ENCODE results near the gene GVQW3. TPM values are rescaled to one million over a fixed set of nuclear protein-coding genes. Genes with fewer than 3 reads are reported as not detected.
"Not testable (repeated sequence)": the region's sequence is repeated elsewhere in the genome, so short reads cannot be mapped to it uniquely, and the experiment has no call there.

GVQW3 gene
- total and polyA plus RNA-seq, 5 donors from 2014 or later: 1.7 to 3.0 (median 2.6) TPM

GRCh38 chr11:76401484-76401883 is 20.4 kb downstream of the GVQW3 start:
- not testable (repeated sequence) for ATAC-seq (ENCODE audit: low read depth in 2 of 2); H3K4me3 Mint-ChIP-seq; DNase-seq

GRCh38 chr11:76406359-76406758 is 25.2 kb downstream of the GVQW3 start:
- Histone ChIP-seq H3K27me3 (ENCODE audit: control insufficient read depth, insufficient read depth, low read length) (no peaks in the 10 kb centered on the region), H3K27ac (ENCODE audit: insufficient read depth, low read length, poor library complexity, severe bottlenecking) (no peak overlapping the region), H3K4me1 (ENCODE audit: control insufficient read depth, insufficient read depth, low read length, poor library complexity, severe bottlenecking) (no peaks in the 10 kb centered on the region), H3K4me3 (ENCODE audit: low read depth, low read length) (no peak overlapping the region), H3K36me3 (ENCODE audit: control insufficient read depth, insufficient read depth, low read length) (no peaks in the 10 kb centered on the region), H3K9me3 (ENCODE audit: control insufficient read depth in 2 of 2, low read length in 2 of 2) (no peaks in the 10 kb centered on the region)
- Mint-ChIP-seq H3K9me3 (no peaks in the 10 kb centered on the region), H3K4me3 (no peak overlapping the region), H3K27me3 (no peaks in the 10 kb centered on the region), H3K27ac (no peak overlapping the region), H3K36me3 (no peaks in the 10 kb centered on the region), H3K4me1 (no peaks in the 10 kb centered on the region)
- ATAC-seq (ENCODE audit: low read depth in 2 of 2) (no peak), DNase-seq (no peak)

More at GRCh38 chr11:76401484-76401883, 20.4 kb downstream of the GVQW3 start:
- H3K9me3 ChIP-seq (ENCODE audit: control insufficient read depth in 2 of 2, low read length in 2 of 2); H3K4me3 ChIP-seq (ENCODE audit: low read depth, low read length); H3K36me3 Mint-ChIP-seq; H3K27me3 ChIP-seq (ENCODE audit: control insufficient read depth, insufficient read depth, low read length); H3K4me1 ChIP-seq (ENCODE audit: control insufficient read depth, insufficient read depth, low read length, poor library complexity, severe bottlenecking); H3K9me3 Mint-ChIP-seq; H3K4me1 Mint-ChIP-seq; H3K27me3 Mint-ChIP-seq; H3K27ac Mint-ChIP-seq; H3K36me3 ChIP-seq (ENCODE audit: control insufficient read depth, insufficient read depth, low read length); H3K27ac ChIP-seq (ENCODE audit: insufficient read depth, low read length, poor library complexity, severe bottlenecking): not testable (repeated sequence)

- H3K4me1 ChIP-seq (ENCODE audit: control insufficient read depth, insufficient read depth, low read length, poor library complexity, severe bottlenecking): no peaks in the 10 kb centered on the region
- Mint-ChIP-seq H3K27me3 (peaks cover 15% of the 10 kb centered on the region), H3K4me3 (no peak overlapping the region), H3K4me1 (no peaks in the 10 kb centered on the region), H3K36me3 (no peaks in the 10 kb centered on the region), H3K27ac (no peak overlapping the region), H3K9me3 (no peaks in the 10 kb centered on the region)
- no peaks in the 10 kb centered on the region for H3K36me3 ChIP-seq (ENCODE audit: control insufficient read depth, insufficient read depth, low read length)
- ATAC-seq (ENCODE audit: low read depth in 2 of 2) (no peak), DNase-seq (no peak)
- H3K27me3 ChIP-seq (ENCODE audit: control insufficient read depth, insufficient read depth, low read length): no peaks in the 10 kb centered on the region
- H3K4me3 ChIP-seq (ENCODE audit: low read depth, low read length): no peak overlapping the region
- no peaks in the 10 kb centered on the region for H3K9me3 ChIP-seq (ENCODE audit: control insufficient read depth in 2 of 2, low read length in 2 of 2)
- H3K27ac ChIP-seq (ENCODE audit: insufficient read depth, low read length, poor library complexity, severe bottlenecking): no peak overlapping the region
These were observed 27.2 kb downstream of the GVQW3 start for GRCh38 chr11:76408171-76408965.

- no peak for DNase-seq
- H3K27me3 Mint-ChIP-seq: peaks cover 22% of the 10 kb centered on the region
- Histone ChIP-seq H3K4me3 (ENCODE audit: low read depth, low read length) (no peak overlapping the region), H3K9me3 (ENCODE audit: control insufficient read depth in 2 of 2, low read length in 2 of 2) (no peaks in the 10 kb centered on the region), H3K27me3 (ENCODE audit: control insufficient read depth, insufficient read depth, low read length) (no peaks in the 10 kb centered on the region), H3K36me3 (ENCODE audit: control insufficient read depth, insufficient read depth, low read length) (no peaks in the 10 kb centered on the region), H3K4me1 (ENCODE audit: control insufficient read depth, insufficient read depth, low read length, poor library complexity, severe bottlenecking) (no peaks in the 10 kb centered on the region), H3K27ac (ENCODE audit: insufficient read depth, low read length, poor library complexity, severe bottlenecking) (no peak overlapping the region)
- no peak for ATAC-seq (ENCODE audit: low read depth in 2 of 2)
- H3K36me3 Mint-ChIP-seq: no peaks in the 10 kb centered on the region
- no peak overlapping the region for H3K27ac Mint-ChIP-seq
- H3K4me1 Mint-ChIP-seq: no peaks in the 10 kb centered on the region
- peaks cover 0 to 1% (median 0%) of the 10 kb centered on the region in 7 donors for H3K9me3 Mint-ChIP-seq
- H3K4me3 Mint-ChIP-seq: no peak overlapping the region
These were observed 29.8 kb downstream of the GVQW3 start for GRCh38 chr11:76410851-76411357.

- DNase-seq: peak in 1 of 3 donors; percentile 40
- Histone ChIP-seq H3K4me3 (ENCODE audit: low read depth, low read length) (no peak overlapping the region), H3K36me3 (ENCODE audit: control insufficient read depth, insufficient read depth, low read length) (no peaks in the 10 kb centered on the region), H3K27ac (ENCODE audit: insufficient read depth, low read length, poor library complexity, severe bottlenecking) (no peak overlapping the region), H3K4me1 (ENCODE audit: control insufficient read depth, insufficient read depth, low read length, poor library complexity, severe bottlenecking) (no peaks in the 10 kb centered on the region), H3K9me3 (ENCODE audit: control insufficient read depth in 2 of 2, low read length in 2 of 2) (no peaks in the 10 kb centered on the region), H3K27me3 (ENCODE audit: control insufficient read depth, insufficient read depth, low read length) (no peaks in the 10 kb centered on the region)
- no peak overlapping the region for H3K4me3 Mint-ChIP-seq
- H3K27ac Mint-ChIP-seq: no peak overlapping the region
- peaks cover 0 to 1% (median 0%) of the 10 kb centered on the region in 7 donors for H3K9me3 Mint-ChIP-seq
- ATAC-seq (ENCODE audit: low read depth in 2 of 2): no peak
- peaks cover 33% of the 10 kb centered on the region for H3K27me3 Mint-ChIP-seq
- H3K4me1 Mint-ChIP-seq: no peaks in the 10 kb centered on the region
- H3K36me3 Mint-ChIP-seq: no peaks in the 10 kb centered on the region
These were observed 34.0 kb downstream of the GVQW3 start for GRCh38 chr11:76415073-76415472.

GRCh38 chr11:76419896-76420295 is 38.8 kb downstream of the GVQW3 start:
- H3K4me1 ChIP-seq (ENCODE audit: control insufficient read depth, insufficient read depth, low read length, poor library complexity, severe bottlenecking): peaks cover 7% of the 10 kb centered on the region
- no peaks in the 10 kb centered on the region for H3K27me3 ChIP-seq (ENCODE audit: control insufficient read depth, insufficient read depth, low read length)
- peak in 1 of 3 donors; percentile 22 for DNase-seq
- no peak for ATAC-seq (ENCODE audit: low read depth in 2 of 2)
- no peak overlapping the region for H3K4me3 ChIP-seq (ENCODE audit: low read depth, low read length)
- Mint-ChIP-seq H3K36me3 (no peaks in the 10 kb centered on the region), H3K4me1 (peaks cover 5 to 10% (median 7%) of the 10 kb centered on the region in 4 donors), H3K27ac (no peak overlapping the region), H3K9me3 (no peaks in the 10 kb centered on the region), H3K4me3 (no peak overlapping the region), H3K27me3 (peaks cover 12% of the 10 kb centered on the region)
- H3K36me3 ChIP-seq (ENCODE audit: control insufficient read depth, insufficient read depth, low read length): no peaks in the 10 kb centered on the region
- H3K27ac ChIP-seq (ENCODE audit: insufficient read depth, low read length, poor library complexity, severe bottlenecking): no peak overlapping the region
- no peaks in the 10 kb centered on the region for H3K9me3 ChIP-seq (ENCODE audit: control insufficient read depth in 2 of 2, low read length in 2 of 2)

GRCh38 chr11:76424379-76424778 is 43.3 kb downstream of the GVQW3 start:
- H3K27me3 Mint-ChIP-seq: no peaks in the 10 kb centered on the region
- ATAC-seq (ENCODE audit: low read depth in 2 of 2) (peak in 1 of 2 donors; percentile 34), DNase-seq (peak in 1 of 3 donors; percentile 33)
- H3K9me3 Mint-ChIP-seq: no peaks in the 10 kb centered on the region
- H3K36me3 Mint-ChIP-seq: no peaks in the 10 kb centered on the region
- Histone ChIP-seq H3K36me3 (ENCODE audit: control insufficient read depth, insufficient read depth, low read length) (no peaks in the 10 kb centered on the region), H3K27me3 (ENCODE audit: control insufficient read depth, insufficient read depth, low read length) (no peaks in the 10 kb centered on the region), H3K4me1 (ENCODE audit: control insufficient read depth, insufficient read depth, low read length, poor library complexity, severe bottlenecking) (peaks cover 7% of the 10 kb centered on the region), H3K27ac (ENCODE audit: insufficient read depth, low read length, poor library complexity, severe bottlenecking) (no peak overlapping the region), H3K9me3 (ENCODE audit: control insufficient read depth in 2 of 2, low read length in 2 of 2) (no peaks in the 10 kb centered on the region), H3K4me3 (ENCODE audit: low read depth, low read length) (no peak overlapping the region)
- H3K4me1 Mint-ChIP-seq: peaks cover 5 to 10% (median 8%) of the 10 kb centered on the region in 4 donors
- no peak overlapping the region for H3K4me3 Mint-ChIP-seq
- peak overlapping the region; percentile 1 to 9 (median 3) for H3K27ac Mint-ChIP-seq

- H3K4me1 ChIP-seq (ENCODE audit: control insufficient read depth, insufficient read depth, low read length, poor library complexity, severe bottlenecking): peaks cover 7% of the 10 kb centered on the region
- H3K27me3 ChIP-seq (ENCODE audit: control insufficient read depth, insufficient read depth, low read length): no peaks in the 10 kb centered on the region
- H3K27ac Mint-ChIP-seq: peak overlapping the region in 2 of 3 donors; percentile 3 to 9
- H3K36me3 Mint-ChIP-seq: no peaks in the 10 kb centered on the region
- no peaks in the 10 kb centered on the region for H3K36me3 ChIP-seq (ENCODE audit: control insufficient read depth, insufficient read depth, low read length)
- ATAC-seq (ENCODE audit: low read depth in 2 of 2) (no peak), DNase-seq (no peak)
- peaks cover 5 to 10% (median 8%) of the 10 kb centered on the region in 4 donors for H3K4me1 Mint-ChIP-seq
- no peaks in the 10 kb centered on the region for H3K9me3 Mint-ChIP-seq
- H3K9me3 ChIP-seq (ENCODE audit: control insufficient read depth in 2 of 2, low read length in 2 of 2): no peaks in the 10 kb centered on the region
- no peak overlapping the region for H3K4me3 Mint-ChIP-seq
- no peak overlapping the region for H3K4me3 ChIP-seq (ENCODE audit: low read depth, low read length)
- no peak overlapping the region for H3K27ac ChIP-seq (ENCODE audit: insufficient read depth, low read length, poor library complexity, severe bottlenecking)
- H3K27me3 Mint-ChIP-seq: no peaks in the 10 kb centered on the region
These were observed 43.8 kb downstream of the GVQW3 start for GRCh38 chr11:76424891-76425290.
